HG03354 (cell line): ENCODE results near the gene SMAD4.

ENCODE experiments used
- ATAC-seq: cut with Tn5 transposase; IDR thresholded peaks from one replicate; pipeline ENCODE4 v1.9.1; 2021; ENCODE audit warnings: mild to moderate bottlenecking; ENCODE audit not compliant: unreplicated experiment, poor library complexity, severe bottlenecking

Gene SMAD4

DNA sequence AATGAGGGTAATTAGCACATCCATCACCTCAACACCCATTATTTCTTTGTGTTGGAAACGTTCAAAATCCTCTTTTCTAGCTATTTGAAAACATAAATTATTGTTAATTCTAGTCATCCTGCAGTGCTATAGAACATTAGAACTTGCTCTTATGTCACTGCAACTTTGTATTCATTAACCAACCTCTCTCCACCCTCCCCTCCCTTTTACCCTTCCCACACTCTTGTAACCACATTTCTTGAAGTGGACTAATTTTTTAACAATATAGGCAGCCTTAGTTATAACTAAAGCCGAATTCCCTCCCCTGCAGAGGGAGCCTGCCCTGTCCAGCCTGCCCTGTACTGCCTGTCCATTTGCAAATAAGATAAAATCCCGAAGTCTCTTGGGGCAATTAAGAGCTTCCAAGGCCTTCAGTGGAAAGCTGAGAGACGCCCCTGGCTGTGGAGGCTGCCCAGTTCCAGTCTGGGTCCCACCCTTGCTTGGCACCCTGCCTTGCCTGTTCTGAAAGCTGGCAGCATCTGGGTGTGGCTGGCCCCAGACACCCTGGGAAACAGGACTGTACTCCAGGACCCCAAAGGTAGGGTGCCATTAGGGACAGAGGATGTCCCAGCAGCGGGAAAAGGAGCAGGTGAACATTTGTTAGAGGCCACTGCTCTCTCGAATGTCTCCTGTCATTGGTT, 102.4 kb downstream of the SMAD4 start:
- no peak for ATAC-seq

DNA sequence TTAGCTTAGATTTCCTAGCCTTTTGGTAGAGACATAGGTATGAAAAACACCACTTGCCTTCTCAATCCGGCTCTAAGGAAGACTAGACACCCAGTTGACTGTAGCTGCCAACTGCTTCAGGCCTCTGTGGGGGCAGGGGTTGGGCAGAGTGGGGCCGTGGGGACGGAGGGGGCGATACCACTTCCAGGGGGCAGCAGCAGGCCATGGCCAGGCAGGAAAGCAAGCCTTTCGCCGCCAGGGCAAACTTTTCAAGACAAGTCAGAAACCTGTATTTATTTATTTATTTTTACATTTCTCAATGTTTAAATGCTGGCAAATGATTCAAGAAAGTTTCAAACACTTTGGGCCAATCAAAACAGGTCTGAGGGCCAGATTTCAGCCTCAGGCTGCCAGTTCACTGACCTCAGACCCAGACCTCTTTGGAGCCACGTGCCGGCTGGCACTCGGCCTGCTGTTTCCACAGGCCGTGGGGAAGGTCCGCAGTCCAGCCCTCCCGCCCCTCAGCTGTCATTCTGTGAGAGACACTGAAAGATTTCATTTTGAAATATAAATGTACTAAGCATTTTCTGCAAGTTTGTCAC, 103.7 kb downstream of the SMAD4 start:
- no peak for ATAC-seq
